Measurements from ENCODE around the gene ZNF300. TPM values are rescaled to one million over a fixed set of nuclear protein-coding genes. Genes with fewer than 3 reads are reported as not detected.
"Not testable (repeated sequence)": the region's sequence is repeated elsewhere in the genome, so short reads cannot be mapped to it uniquely, and the experiment has no call there.

Gene ZNF300
- total RNA-seq, 1 donor from 2014 or later = 2.0 TPM

- intact Hi-C loops (cut with DNase I) = no loop called here
These were observed 53.7 kb downstream of the ZNF300 start for GRCh38 chr5:150851039-150851438.

GRCh38 chr5:150848271-150848670 lies 56.5 kb downstream of the ZNF300 start:
- no peak overlapping the region for H3K4me3 ChIP-seq
- no peaks in the 10 kb centered on the region for H3K4me1 ChIP-seq
- ATAC-seq = no peak
- no peak for TF ChIP-seq CTCF (IDR thresholded peaks at IDR 0.05)
- H3K27me3 ChIP-seq (ENCODE audit: low read depth) = no peaks in the 10 kb centered on the region
- no peaks in the 10 kb centered on the region for H3K9me3 ChIP-seq
- H3K27ac ChIP-seq = no peak overlapping the region
- H3K36me3 ChIP-seq = no peaks in the 10 kb centered on the region
- intact Hi-C loops (cut with DNase I) = no loop called here
- no peak for DNase-seq

More at GRCh38 chr5:150851039-150851438, 53.7 kb downstream of the ZNF300 start:
- Histone ChIP-seq H3K27me3 (ENCODE audit: low read depth) (no peaks in the 10 kb centered on the region), H3K9me3 (no peaks in the 10 kb centered on the region), H3K27ac (no peak overlapping the region), H3K36me3 (no peaks in the 10 kb centered on the region), H3K4me3 (no peak overlapping the region), H3K4me1 (no peaks in the 10 kb centered on the region)
- no peak for ATAC-seq
- TF ChIP-seq CTCF (IDR thresholded peaks at IDR 0.05) = no peak
- DNase-seq = no peak

DNA sequence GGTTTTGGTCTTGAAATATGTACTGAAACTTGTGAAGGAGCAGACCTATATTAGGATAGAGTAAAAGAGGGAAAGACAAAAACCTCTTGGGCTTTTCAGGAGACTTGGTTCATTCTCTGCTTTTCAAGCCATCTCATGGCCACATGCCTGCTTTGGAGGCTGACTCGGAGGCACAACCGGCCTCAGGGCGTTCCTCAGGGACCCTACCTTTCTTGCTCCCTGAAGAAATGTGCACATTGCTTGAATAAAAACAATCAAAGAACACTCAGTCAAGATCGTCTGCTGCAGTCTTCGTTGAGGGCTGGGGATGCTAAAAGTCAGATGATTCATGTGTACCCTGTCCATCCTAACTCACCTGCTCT lies 57.5 kb downstream of the ZNF300 start:
- intact Hi-C loops (cut with DNase I) = no loop called here
- no peaks in the 10 kb centered on the region for H3K36me3 ChIP-seq
- H3K4me3 ChIP-seq = no peak overlapping the region
- no peak for ATAC-seq
- H3K9me3 ChIP-seq = no peaks in the 10 kb centered on the region
- H3K27ac ChIP-seq = no peak overlapping the region
- TF ChIP-seq CTCF (IDR thresholded peaks at IDR 0.05) = no peak
- H3K27me3 ChIP-seq (ENCODE audit: low read depth) = no peaks in the 10 kb centered on the region
- H3K4me1 ChIP-seq = no peaks in the 10 kb centered on the region
- DNase-seq = no peak

DNA sequence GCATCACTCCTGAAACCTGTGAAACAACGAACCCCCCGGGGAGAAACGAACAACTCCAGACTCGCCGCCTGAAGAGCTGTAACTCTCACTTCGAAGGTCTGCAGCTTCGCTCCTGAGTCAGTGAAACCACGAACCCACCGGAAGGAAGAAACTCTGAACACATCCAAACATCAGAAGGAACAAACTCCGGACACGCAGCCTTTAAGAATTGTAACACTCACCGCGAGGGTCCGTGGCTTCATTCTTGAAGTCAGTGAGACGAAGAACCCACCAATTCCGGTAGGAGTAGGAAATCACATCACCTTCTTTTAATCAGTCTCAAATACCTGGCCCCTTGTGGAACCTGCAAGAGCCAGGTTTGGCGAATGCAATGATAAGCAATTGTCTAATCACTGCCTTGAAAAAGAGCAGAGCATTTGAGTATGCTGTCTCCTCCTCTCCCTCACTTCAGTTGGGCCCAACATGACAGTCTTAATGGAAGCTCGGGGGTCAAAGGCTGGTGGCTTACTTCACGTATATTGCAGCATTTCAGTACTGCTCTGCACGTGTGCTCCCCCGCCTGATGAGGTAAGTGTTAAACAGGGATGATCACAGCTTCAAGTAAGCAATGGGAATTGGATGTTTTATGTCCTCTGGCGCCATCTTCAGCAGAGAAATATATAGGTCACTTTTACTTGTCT lies 58.0 kb downstream of the ZNF300 start:
- peak; percentile 92 to 93 for ATAC-seq
- Histone ChIP-seq H3K9me3 (no peaks in the 10 kb centered on the region), H3K36me3 (no peaks in the 10 kb centered on the region), H3K4me1 (no peaks in the 10 kb centered on the region), H3K4me3 (peak overlapping the region; percentile 17), H3K27ac (no peak overlapping the region), H3K27me3 (ENCODE audit: low read depth) (no peaks in the 10 kb centered on the region)
- intact Hi-C loops (cut with DNase I) = no loop called here
- no peak for DNase-seq
- peak; percentile 62 for TF ChIP-seq CTCF (IDR thresholded peaks at IDR 0.05)

DNA sequence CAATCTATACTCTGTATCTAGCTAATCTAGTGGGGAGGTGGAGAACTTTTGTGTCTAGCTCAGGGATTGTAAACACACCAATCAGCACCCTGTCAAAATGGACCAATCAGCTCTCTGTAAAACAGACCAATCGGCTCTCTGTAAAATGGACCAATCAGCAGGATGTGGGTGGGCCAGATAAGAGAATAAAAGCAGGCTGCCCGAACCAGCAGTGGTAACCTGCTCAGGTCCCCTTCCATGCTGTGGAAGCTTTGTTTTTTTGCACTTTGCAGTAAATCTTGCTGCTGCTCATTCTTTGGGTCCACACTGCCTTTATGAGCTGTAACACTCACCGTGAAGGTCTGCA lies 58.5 kb downstream of the ZNF300 start, which contains the start of gene IRGM:
Gene IRGM, plus strand, starts transcription at position 214 of the 346 bp plus-strand sequence. CDS start 1,603 bp downstream, outside the sequence.
- H3K9me3 ChIP-seq; DNase-seq; H3K27me3 ChIP-seq (ENCODE audit: low read depth); H3K27ac ChIP-seq; intact Hi-C loops (cut with DNase I); H3K36me3 ChIP-seq; ATAC-seq; H3K4me1 ChIP-seq: not testable (repeated sequence)
- peak within 1 kb of the TSS; percentile 17 for H3K4me3 ChIP-seq

- H3K36me3 ChIP-seq; DNase-seq; H3K9me3 ChIP-seq; H3K27me3 ChIP-seq (ENCODE audit: low read depth); intact Hi-C loops (cut with DNase I); H3K27ac ChIP-seq; ATAC-seq; H3K4me3 ChIP-seq; H3K4me1 ChIP-seq: not testable (repeated sequence)
These were observed 59.5 kb downstream of the ZNF300 start for GRCh38 chr5:150845185-150845859.

Other genes starting within 250 kb of the ZNF300 start
- gene MYOZ3, start 243.7 kb downstream of the ZNF300 start, total RNA-seq = 0.92 TPM
- gene RBM22, start 203.9 kb downstream of the ZNF300 start, total RNA-seq = 46.8 TPM
- gene DCTN4, start 146.0 kb downstream of the ZNF300 start, total RNA-seq = 71.8 TPM
- gene SMIM3, start 126.2 kb downstream of the ZNF300 start, total RNA-seq = 17.1 TPM
- 0.24 TPM for gene IRGM, start 58.5 kb downstream of the ZNF300 start, total RNA-seq
- gene GPX3, start 115.6 kb upstream of the ZNF300 start, total RNA-seq = 855 TPM
- gene TNIP1, start 176.1 kb upstream of the ZNF300 start, total RNA-seq = 99.6 TPM